Activated CD4-positive, alpha-beta T cell treated with anti-CD3 and anti-CD28 coated beads for 48 hours (primary cell): ENCODE data around the gene GIMAP8.

ENCODE experiments used
- DNase-seq: peaks from one replicate; pipeline ENCODE4 v3.0.0-alpha.2; 2020

The GIMAP8 gene

DNA sequence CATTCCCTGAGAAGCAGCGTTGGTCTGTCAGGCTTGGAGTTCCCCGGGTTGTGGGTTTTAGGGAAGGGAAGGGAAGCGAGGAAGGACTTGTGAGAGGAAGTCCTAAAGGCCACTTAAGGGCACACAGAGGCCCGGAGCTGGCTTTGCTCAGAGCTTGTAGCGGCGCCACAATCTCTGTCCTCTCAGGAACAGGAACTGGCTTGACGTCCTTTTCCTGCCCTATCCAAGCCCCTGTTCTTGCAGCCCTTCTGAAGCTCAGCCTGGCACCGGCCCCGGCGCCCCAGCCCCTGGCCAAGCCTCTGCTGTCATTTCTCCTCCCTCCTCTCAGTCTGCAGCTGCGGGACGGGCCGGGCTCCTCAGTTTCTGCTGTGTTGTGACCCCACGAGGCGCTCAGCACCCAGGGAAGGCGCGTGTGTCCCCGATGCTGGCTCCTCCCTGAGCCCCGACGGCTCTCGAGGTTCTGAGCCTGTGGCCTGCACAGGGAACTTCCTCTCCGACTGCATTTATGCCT lies at the start of gene GIMAP8:
Gene GIMAP8, plus strand, starts transcription at position 140 of the 511 bp plus-strand sequence. CDS start 16,069 bp downstream, outside the sequence.
- peak; percentile 76 for DNase-seq

DNA sequence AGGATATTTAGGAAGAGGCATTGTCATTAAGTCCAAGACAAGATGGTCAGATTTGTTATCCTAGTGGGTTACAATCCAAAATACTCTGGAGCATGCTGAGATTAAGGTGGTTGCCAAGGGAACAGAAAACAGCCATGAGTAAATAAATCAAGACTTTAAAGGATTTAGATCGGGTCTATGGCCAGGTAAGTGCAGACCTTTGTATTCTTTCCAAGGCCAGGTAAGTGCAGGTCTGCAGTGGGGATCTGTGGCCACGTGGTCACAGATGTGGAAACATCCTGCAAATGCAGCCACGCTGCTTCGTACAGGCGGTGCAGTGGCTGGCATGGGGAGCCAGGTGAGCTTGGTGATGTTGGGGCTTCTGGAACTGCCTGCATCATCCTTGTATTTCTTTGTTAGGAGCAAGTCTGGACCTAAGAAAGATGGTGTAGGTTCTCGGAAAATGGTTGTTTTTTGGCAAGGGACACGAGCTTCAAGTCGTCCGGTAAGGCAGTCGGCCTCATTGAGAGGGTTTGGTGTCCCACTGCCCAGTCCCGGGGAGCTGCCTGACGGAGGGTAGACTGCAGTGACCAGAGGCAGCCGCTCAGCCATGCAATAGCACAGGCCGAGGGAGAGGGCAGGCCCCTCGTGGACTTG lies 49.5 kb upstream of the GIMAP8 start:
- no peak for DNase-seq

DNA sequence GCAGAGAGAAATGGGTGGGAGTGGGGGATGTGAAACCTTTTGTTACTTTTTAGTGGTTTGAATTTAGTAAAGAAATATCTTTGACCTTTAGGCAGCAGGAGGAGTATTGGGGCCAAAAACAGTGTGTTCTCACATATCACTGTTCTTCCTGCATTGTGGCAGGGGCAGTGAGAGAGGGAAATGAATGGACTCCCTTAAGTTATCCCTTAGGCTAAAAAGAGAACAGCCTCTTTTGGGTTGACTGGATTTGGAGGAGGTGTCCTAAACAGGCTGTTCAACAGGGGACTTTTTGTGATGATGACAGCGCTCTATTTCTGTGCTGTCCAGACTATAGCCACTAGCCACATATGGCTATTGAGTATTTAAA lies 49.0 kb upstream of the GIMAP8 start:
- DNase-seq = no peak

DNA sequence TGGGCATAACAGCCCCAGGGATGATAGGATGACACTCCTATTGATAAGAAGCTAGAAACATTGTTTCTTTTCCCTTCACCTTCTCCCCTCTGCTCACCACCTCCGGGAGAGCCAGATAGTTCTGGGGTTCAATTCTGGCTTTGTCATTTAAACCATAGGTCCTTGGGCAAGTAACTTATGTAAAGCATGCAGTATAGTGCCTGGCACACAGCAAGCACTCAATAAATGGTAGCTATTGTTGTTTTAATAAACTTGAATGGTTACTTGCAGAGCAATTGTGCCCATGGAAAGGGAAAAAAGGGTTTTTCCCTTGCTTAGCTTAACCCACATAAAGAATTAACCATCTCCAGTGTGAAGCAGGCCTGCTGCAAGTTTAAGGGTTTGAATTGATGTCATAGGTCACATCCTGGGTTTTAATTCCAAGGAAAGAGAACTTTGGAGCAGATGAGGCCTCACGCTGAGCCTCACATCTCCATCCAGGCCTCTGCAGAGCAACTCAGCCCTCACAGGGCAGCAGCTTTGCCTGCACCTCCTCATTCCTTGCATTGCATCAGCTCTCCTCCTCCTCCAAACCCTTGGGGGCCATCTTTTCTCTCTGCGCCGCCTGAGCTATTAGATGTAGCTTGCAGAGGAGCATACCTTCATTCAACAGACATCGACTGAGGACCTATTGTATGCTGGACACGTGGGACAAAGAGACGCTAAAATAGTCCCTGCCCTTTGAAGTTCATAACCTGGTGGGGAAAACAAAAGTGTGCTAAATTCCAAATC lies 48.4 kb upstream of the GIMAP8 start:
- no peak for DNase-seq

DNA sequence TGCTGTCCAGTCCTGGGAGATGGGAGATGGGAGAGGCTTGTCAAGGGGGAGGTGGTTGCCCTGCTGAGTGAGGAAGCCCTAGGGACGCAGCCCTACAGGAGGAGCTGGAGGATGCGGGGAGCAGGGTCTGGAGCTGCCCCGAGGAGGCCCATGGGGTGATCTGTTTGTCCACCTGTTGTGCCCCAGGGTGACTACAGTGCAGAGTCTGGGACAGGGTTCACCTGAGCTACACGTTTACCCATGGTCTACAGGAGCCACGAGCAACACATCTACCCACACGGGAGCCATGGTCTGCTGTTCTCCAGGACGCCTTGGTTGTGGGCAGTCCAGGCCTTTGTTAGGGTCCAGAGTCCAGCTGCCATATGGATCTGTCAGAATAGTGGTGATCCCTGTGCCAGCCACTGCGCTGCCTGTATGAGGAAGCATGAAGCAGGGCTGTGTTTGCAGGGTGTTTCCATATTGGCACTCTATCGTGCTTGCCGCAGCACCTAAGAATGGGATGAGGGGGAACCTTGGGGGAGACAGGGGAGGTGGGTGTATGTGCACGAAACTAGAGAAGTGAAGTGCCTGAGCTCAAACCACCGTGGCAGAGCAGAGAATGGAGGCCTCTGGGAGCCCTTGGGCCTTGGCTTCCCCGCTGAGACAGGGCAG lies 47.6 kb upstream of the GIMAP8 start:
- no peak for DNase-seq

DNA sequence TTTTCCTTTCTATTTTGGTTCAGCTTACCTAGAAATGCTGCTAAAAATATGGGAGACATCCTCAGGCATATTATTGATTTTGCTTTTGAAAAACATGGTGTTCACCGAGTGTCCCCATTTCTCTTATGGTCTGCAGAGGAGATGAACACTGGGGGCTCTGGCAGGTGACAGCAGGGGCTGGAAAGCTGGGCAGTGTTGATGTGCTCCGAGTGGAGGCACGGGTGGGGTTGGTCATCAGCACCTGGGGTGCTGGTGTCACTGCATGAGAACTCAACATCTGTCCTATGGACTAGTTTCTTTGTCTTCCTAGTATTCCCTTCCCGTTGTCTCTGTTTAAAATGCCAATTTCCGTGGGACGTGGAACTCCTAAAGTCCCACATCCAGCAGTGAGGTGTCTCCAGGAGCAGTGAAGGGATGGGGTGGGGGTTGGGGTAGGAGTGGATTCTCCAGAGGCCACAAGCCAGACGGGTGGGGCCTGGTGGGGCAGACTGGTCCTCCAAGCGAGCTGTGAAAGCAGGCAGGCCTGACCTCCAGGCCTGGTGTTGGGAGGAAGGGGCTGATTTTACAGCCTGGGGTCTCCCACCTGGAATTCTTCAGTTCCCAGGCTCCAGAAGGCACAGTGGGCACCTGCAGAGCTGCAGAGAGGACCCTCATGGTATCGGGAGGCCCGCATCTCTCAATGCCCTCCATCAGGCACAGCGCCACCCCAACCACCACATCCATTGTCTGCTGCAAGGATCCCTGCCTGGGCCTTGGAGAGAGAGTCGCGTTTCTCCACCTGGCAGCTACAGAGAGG lies 46.9 kb upstream of the GIMAP8 start:
- DNase-seq = no peak

DNA sequence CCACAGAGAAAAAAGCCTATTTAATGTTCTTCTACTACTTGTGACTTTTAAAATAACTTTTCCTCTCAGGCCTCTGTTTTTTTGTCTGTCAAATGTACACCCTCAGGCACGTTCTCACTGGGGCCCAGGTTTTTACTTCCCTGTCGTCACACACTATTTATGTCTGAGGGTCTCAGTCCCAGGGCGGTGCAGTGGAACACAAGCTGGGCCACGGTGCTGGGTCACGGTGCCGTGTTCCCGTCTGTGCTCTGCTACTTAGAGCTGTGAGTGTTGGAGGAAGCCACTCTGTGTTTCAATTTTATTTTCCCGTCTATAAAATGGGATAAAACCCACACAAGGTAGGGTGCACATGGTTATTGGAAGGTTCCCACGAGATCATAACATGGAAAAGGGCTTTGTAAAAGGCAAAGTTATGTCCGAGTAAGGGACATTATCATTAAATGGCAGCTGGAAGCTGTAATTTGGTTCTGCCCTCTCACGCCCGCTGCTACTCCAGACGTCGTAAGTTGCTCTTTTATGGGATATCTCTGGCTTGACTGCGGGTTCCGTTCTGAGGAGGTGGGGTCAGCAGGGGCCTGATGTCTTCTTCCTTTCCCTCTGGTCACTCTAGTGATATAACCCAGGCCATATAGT lies 46.1 kb upstream of the GIMAP8 start:
- DNase-seq = no peak

DNA sequence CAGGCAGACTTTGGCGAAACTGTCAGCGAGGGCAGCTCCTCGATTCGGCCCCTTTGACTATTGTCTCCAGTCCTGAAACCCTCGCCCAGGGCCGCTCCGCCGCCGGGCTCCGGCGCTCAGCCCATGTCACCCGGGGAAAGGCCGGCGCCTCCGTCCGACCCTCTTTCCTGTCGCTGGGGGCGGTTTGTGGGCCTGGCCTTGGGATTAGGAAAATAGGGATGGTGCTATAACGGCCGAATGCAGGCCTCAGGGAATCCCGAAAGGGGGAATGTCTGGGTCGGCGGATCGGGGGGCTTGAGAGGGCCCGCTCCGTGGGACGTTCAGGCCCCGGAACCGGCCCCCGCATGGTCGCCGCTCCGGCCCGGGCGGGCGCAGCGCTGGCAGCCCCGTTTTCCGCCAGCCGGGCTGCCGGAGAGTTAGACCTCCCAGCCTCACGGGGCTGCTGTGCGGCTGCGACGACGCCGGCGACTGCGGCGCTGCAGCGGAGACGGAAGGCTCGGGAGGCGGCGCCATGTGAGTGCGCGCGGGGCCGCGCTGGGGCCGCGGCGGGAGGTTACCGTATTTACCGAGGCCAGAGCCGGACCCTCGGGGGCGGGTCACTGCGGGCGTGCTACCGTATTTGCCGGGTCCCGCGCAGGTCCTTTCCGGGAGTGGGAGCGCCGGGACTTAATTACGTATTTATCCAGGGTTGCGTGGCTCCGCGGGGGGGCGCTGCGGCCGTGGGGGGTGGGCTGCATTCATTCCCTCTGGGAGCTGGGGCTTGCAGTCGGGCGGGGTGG lies 45.4 kb upstream of the GIMAP8 start:
- DNase-seq = peak; percentile 84

DNA sequence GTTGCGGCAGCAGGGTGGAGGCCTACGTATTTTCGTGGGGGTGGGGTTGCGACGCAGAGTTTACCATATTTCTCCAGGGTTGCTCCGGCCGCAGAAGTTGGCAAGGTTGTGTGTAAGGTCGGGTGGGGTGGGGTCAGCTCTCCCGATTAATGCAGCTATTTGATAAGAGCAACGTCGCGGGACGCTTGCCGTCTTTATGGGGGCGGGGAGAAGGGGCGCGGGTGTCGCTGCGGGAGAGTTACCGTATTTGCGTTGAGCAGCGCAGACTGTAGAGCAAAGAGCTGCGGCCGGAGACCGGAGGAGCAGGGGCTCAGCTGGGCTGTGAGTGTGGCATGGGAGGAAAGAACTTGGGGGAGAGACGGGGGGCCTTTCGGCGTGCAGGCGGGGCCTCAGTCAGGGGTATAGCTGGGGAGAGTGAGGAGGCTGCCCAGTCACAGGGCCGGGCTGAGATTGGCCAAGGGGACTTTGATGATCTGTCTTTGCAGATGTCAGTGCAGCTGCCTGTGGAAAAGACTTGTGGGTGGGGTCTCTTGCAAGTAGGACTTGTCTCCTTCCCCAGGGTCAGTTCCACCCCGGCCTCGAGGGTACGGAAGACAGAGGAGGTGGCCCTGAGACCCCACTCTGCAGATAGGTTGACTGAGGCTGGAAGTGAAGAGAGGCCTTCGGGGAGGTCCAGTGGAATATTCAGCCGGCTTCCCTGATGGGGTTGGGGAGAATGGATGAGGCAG lies 44.7 kb upstream of the GIMAP8 start:
- peak; percentile 59 for DNase-seq

DNA sequence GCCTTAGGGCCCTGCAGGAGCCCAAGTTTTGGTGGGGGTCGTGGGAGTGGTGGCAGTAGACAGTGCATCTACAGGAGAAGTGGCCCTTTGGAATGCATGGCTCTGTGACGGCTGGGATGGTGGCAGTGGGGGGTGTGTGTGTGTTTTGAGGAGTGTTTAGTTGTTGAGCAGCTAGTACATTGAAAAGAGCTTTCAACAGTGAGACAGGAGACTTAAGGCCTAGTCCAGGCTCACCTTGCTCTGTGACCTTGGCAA lies 44.2 kb upstream of the GIMAP8 start:
- no peak for DNase-seq

DNA sequence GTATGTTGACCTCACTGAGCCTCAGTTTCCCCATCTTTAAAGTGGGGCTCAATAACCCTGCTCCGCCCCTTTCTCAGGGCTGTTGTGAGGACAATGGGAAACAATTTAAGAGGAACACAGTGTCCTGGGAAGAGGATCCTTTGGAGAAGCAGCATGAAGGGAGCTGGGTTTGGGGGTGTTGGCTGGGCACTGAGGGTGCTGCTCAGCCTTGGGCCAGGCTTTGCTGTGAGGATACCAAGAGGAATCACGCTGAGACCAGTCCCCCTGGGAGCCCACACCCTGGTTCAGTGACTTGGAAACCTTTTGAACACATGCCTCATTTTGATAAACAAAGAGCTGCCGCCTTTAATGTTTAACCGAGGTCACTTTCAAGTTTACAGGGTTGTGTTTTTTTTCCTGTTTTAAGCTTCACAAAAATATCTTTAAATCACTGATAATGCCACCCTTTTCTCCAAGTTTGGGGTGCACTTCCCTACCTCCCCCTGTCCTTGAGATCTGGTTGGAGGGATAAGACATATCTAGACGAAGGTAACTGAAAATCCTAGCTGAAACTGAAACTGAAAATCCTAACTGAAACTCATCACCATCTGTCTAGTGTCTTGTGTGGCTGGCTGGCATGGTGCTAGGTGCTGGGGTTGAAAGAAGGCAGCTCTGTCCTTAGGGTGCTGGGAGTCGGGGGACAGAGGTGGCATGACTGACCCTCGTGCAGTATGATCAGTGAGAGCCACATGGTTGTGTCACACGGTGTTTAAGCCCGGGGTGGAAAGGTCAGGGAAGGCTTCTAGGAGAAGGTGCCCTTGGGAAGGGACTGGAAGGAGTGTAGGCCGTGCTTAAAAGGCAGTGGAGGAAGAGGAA lies 43.6 kb upstream of the GIMAP8 start:
- DNase-seq = peak; percentile 58

DNA sequence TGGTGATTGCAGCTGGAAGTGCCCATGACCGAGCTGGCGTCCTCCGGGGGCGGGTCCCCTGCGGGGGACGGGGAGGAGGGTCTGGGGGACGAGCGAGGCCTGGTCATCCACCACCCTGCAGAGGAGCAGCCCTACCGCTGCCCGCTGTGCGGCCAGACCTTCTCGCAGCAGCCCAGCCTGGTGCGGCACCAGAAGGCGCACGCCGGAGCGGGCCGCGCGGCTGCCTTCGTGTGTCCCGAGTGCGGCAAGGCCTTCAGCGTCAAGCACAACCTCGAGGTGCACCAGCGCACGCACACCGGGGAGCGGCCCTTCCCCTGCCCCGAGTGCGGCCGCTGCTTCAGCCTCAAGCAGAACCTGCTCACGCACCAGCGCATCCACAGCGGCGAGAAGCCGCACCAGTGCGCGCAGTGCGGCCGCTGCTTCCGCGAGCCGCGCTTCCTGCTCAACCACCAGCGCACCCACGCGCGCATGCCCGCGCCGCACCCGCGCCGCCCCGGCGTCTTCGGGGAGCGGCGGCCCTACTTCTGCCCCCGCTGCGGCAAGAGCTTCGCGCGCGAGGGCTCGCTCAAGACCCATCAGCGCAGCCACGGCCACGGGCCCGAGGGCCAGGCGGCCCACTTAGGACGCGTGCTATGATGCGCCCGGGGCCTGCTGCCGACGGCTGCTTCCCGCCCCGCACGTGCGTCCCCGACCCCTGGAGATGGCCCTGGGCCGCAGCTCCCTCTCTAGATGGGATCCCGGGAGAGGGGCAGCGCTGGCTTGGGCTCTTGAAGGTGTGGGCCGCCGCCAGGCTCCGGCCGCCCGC lies 42.6 kb upstream of the GIMAP8 start:
- no peak for DNase-seq

DNA sequence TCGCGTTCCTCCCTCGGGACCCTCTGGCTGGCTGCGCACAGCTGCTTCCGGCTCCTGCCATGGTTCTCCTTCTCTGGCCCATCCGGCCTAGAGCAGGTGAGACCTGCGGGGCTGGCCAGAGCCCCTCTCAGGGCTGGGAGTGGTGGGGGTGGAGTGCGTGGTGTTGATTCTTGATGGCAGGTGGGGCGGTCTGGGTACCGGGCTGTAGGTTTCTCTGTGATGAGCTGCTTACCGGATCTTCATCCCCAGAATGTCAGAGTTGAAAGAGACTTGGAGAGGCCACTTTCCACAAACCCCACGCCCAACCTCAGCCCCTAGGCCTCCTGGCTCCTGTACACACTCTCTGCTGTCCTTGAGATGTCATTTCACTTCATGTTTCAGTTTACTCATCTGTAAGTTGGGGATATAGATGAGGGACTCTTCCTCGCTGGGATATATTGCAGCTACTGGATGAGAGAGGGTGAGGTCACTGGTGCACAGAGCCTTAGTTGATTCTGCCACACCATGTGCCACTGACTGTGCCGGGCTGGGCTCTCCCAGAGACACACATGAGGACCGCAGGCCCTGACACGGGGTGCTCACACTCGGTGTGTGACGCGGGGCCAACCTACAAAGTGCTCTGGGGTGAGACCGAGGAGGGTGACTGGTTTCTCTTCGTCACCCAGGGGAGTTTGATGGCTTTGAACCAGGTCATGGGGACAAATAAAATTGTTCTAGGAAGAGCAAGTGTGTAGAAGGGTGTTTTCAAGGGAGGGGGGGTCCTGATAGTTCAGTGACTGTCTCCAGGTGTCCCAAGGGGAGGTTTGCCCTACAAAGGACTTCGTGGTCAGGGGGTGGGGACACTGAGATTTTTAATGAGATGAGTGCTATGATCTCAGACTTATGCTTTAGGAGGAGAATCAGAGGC lies 41.8 kb upstream of the GIMAP8 start:
- DNase-seq = no peak

DNA sequence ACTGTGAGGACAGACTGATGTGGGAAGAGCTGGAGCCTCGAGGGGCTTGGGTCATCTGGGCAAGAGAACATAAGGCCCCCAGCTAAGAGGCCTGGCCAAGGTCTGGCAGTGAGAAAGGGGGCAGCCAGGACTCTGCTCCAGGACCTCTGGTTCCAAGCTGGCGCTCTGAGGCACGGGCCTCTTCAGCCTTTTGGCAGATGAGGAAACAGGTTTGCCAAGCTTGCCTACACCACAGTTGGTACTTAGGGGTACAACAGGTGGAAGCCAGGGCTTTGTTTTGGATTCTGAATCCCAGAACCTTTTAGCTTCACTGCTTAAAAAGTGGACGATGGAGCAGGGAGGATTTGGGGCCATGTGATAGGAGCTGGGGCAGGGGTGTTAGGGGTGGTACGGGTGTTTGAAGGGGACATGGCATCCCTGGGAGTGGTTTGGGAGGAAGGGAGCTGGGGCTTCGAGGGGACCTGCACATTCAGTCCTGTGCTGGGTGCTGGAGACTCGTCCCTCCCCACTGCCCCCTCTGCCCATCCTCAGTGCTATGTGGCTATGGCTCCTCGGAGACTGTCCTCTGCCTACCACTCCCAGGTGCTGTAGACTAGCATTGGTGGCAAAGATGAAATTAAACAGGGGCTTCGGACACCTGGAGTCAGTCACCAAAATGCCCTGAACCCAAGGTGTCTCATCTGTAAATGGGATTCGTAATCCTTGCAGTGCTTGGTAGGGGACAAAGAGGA lies 41.0 kb upstream of the GIMAP8 start:
- DNase-seq = no peak

DNA sequence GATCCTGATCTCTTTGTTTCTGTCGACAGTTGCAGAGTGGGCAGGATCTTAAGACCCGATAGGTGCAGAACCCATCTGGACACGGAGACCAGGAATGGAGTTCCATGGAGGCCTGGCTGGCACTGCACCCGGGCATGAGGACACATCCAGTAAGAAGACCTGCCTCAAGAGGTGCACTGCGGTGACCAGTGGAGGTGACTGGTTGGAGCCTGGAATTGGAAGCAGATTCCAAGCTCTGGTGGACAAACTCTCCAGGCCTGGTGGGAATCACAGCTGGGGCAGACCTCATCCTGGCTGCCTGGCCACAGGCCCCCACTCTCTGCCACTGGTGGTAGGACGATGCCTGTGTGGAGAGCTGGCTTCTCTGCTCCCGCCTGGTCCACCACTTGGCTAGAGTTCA lies 40.3 kb upstream of the GIMAP8 start:
- no peak for DNase-seq

DNA sequence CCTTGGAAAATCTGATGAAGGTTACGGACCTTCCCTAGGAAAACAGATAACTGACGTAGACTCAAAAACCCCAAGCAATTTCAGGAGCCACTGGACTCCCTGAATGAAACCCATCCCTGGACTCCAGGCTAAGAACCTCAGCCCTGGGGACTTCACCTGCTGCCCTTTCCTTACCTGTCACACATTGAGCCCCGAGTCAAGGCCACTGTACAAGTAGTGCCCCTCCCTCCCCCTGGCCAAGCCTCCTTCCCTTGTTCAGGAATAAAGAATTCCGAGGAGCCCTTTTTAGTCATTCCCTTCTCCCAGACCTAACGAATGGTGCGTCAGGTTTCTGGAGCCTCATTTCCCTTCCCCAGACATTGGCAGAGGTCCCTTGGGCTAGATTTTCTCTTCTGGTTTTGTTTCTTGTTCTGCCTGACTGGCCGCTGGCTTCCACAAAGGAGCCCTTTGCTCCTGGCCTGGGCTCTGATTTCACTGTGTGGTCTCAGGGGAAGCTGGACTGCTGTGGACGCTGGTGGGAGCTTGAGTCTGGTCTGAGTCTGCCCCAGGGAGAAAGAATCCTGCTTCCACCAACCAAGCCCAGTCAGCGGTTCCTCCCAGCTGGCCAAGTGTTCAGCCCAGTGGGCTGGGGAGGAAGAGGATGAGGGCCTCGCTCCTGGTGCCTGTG lies 39.6 kb upstream of the GIMAP8 start:
- no peak for DNase-seq

DNA sequence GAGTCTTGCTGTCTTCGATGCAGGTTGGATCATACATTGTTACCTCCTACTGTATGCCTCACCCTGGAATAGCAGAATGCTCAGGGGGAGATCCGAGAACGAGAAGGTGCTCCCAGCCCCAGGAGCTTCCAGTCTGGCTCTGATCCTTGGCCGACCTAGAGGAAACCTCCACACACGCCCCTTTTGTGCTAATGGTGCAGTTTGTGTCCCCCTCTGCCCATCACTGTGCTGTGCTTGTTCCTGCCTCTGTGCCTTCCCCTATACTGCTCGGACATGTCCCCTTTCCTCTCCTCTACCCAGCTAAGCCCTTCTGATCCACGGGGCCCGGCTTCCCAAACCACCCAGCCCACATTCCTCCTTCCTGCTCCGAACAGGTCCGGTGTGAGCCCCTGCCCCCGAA lies 38.8 kb upstream of the GIMAP8 start:
- no peak for DNase-seq
